HCT116 (cell line): Measurements from ENCODE around the gene TRPM5. TPM values are rescaled to one million over a fixed set of nuclear protein-coding genes. Genes with fewer than 3 reads are reported as not detected.

Source experiments
- ATAC-seq: fragments of 200-7000 bp; cut with Tn5 transposase; 2 replicates; pipeline ENCODE4 v1.9.1; 2020; ENCODE audit warnings: mild to moderate bottlenecking, moderate library complexity
- BruUV-seq: library from RNA; stranded (reverse); fragments of 400-500 nt; replicated peaks from 2 replicates; lab custom pipeline; 2021; lab: Mats Ljungman, UMichigan
- CTCF ChIA-PET: fragments of 300-600 bp; sonication (Branson Sonifier 250); formaldehyde crosslinking; loops from one replicate; lab custom pipeline; 2021; ENCODE audit warnings: antibody characterized with exemption; lab: Charles Lee
- POLR2A ChIA-PET: fragments of 300-600, 350-600 bp; sonication (Branson Sonifier 250); formaldehyde crosslinking; loops from one replicate; lab custom pipeline; 2021; ENCODE audit warnings: antibody characterized with exemption; lab: Charles Lee
- RAD21 ChIA-PET, 2 experiments: fragments of 300-600 bp; sonication (Branson Sonifier 250); formaldehyde crosslinking; loops; one replicate each; lab custom pipeline; 2023; ENCODE audit warnings: low total read pairs in 2 of 2; ENCODE audit not compliant: uncharacterized antibody in 2 of 2, unreplicated experiment in 2 of 2, low non-redundant PET in 1 of 2; lab: Charles Lee
- DNase-seq: peaks from one replicate; pipeline ENCODE4 v3.0.0-alpha.2; 2010; ENCODE audit warnings: low read depth, low spot score
- H2AFZ ChIP-seq: fragments of 200-600 bp; shearing (Covaris generic), sonication (generic); 2 replicates; pipeline ENCODE4 v1.6.1; 2017; ENCODE audit warnings: low read depth, mixed run types, mixed read lengths, antibody characterized with exemption, low read length; ENCODE audit not compliant: poor library complexity, severe bottlenecking
- H3K27ac ChIP-seq: 2 replicates; pipeline ENCODE4 v1.5.1; 2012; ENCODE audit warnings: low read depth, low read length
- H3K27me3 ChIP-seq: fragments of 200-600 bp; sonication (generic); 2 replicates; pipeline ENCODE4 v1.6.1; 2016; ENCODE audit warnings: mixed run types, low read length, mixed read lengths; ENCODE audit not compliant: insufficient read depth
- H3K36me3 ChIP-seq, 2 experiments: fragments of 200-500 bp in 1 of 2; fragments of 200-600 bp in 1 of 2; sonication (Bioruptor generic) in 1 of 2; sonication (generic) in 1 of 2; 2 replicates each; pipeline versions ENCODE4 v1.5.1 to v1.6.1; 2014 to 2016; ENCODE audit warnings: low read length in 2 of 2, inconsistent platforms in 1 of 2, mixed read lengths in 1 of 2, mixed run types in 1 of 2; ENCODE audit not compliant: insufficient read depth in 2 of 2, control insufficient read depth in 1 of 2
- H3K4me1 ChIP-seq, 2 experiments: fragments of 200-600 bp in 1 of 2; sonication (generic) in 1 of 2; 2 replicates each; pipeline versions ENCODE4 v1.5.1 to v1.6.1; 2012 to 2017; ENCODE audit warnings: low read length in 2 of 2, inconsistent platforms in 1 of 2, mild to moderate bottlenecking in 1 of 2, mixed read lengths in 1 of 2, mixed run types in 1 of 2, moderate library complexity in 1 of 2; ENCODE audit not compliant: insufficient read depth in 2 of 2, control insufficient read depth in 1 of 2
- H3K4me2 ChIP-seq: fragments of 200-600 bp; sonication (generic); 2 replicates; pipeline ENCODE4 v1.6.1; 2017; ENCODE audit warnings: mixed run types, low read length, mixed read lengths
- H3K4me3 ChIP-seq, 2 experiments: fragments of 200-600 bp in 1 of 2; sonication (generic) in 1 of 2; replicated peaks in 1 of 2; 2 replicates each; pipeline ENCODE4 v1.5.1; 2011 to 2016; ENCODE audit warnings: low read length in 2 of 2, control low read depth in 1 of 2, low read depth in 1 of 2, mild to moderate bottlenecking in 1 of 2, mixed read lengths in 1 of 2, mixed run types in 1 of 2
- H3K79me2 ChIP-seq: fragments of 200-600 bp; sonication (generic); 2 replicates; pipeline ENCODE4 v1.6.1; 2017; ENCODE audit warnings: mild to moderate bottlenecking, mixed run types, low read length, moderate library complexity, mixed read lengths; ENCODE audit not compliant: insufficient read depth
- H3K9ac ChIP-seq: fragments of 200-600 bp; sonication (generic); 2 replicates; pipeline ENCODE4 v1.6.1; 2016; ENCODE audit warnings: low read length, mixed read lengths
- H3K9me2 ChIP-seq: fragments of 200-600 bp; sonication (generic), shearing (Covaris generic); 2 replicates; pipeline ENCODE4 v1.6.1; 2017; ENCODE audit warnings: mixed run types, mild to moderate bottlenecking, moderate library complexity; ENCODE audit not compliant: insufficient read depth
- H3K9me3 ChIP-seq, 2 experiments: fragments of 200-500 bp in 1 of 2; fragments of 200-600 bp in 1 of 2; sonication (Bioruptor generic) in 1 of 2; sonication (generic) in 1 of 2; 2 replicates each; pipeline ENCODE4 v1.6.1; 2014 to 2017; ENCODE audit warnings: low read length in 2 of 2, mixed read lengths in 2 of 2, inconsistent platforms in 1 of 2, low read depth in 1 of 2, mild to moderate bottlenecking in 1 of 2, mixed run types in 1 of 2, moderate library complexity in 1 of 2; ENCODE audit not compliant: control insufficient read depth in 1 of 2, insufficient read depth in 1 of 2
- H4K20me1 ChIP-seq: fragments of 200-600 bp; sonication (generic), shearing (Covaris generic); 2 replicates; pipeline ENCODE4 v1.6.1; 2017; ENCODE audit warnings: mixed run types, mild to moderate bottlenecking, moderate library complexity; ENCODE audit not compliant: insufficient read depth
- CBX3 ChIP-seq: IDR thresholded peaks from 2 replicates; pipeline ENCODE4 v1.6.1; 2012; ENCODE audit warnings: low read depth
- CEBPB ChIP-seq: IDR thresholded peaks from 2 replicates; pipeline ENCODE4 v1.6.1; 2012; ENCODE audit warnings: low read depth
- EGR1 ChIP-seq: IDR thresholded peaks from 2 replicates; pipeline ENCODE4 v1.6.1; 2012; ENCODE audit warnings: low read depth
- EZH2 ChIP-seq: fragments of 200-600 bp; sonication (generic); IDR thresholded peaks from 2 replicates; pipeline ENCODE4 v1.6.1; 2017; ENCODE audit warnings: antibody characterized with exemption, mixed run types
- EZH2phosphoT487 ChIP-seq: fragments of 200-600 bp; IDR thresholded peaks from 2 replicates; pipeline ENCODE4 v1.6.1; 2018; ENCODE audit warnings: antibody characterized with exemption, borderline replicate concordance
- FOSL1 ChIP-seq: IDR thresholded peaks from 2 replicates; pipeline ENCODE4 v1.6.1; 2012; ENCODE audit warnings: low read depth
- POLR2A ChIP-seq: IDR thresholded peaks from 2 replicates; pipeline ENCODE4 v1.7.0; 2011; ENCODE audit warnings: borderline replicate concordance; ENCODE audit not compliant: insufficient read depth, insufficient read length; ENCODE audit errors: extremely low read depth
- POLR2AphosphoS5 ChIP-seq: IDR thresholded peaks from 2 replicates; pipeline ENCODE4 v1.6.1; 2011; ENCODE audit warnings: mild to moderate bottlenecking, low read depth, low read length, moderate library complexity
- RAD21 ChIP-seq: IDR thresholded peaks from 2 replicates; pipeline ENCODE4 v1.6.1; 2012; ENCODE audit warnings: low read depth, mild to moderate bottlenecking
- SIN3A ChIP-seq: IDR thresholded peaks from 2 replicates; pipeline ENCODE4 v1.6.1; 2012; ENCODE audit warnings: low read depth
- TCF7L2 ChIP-seq: IDR thresholded peaks from 2 replicates; pipeline ENCODE4 v1.7.0; 2011; ENCODE audit warnings: borderline replicate concordance, inconsistent platforms; ENCODE audit not compliant: insufficient read depth, insufficient read length; ENCODE audit errors: extremely low read depth
- YY1 ChIP-seq: IDR thresholded peaks from 2 replicates; pipeline ENCODE4 v1.6.1; 2011; ENCODE audit warnings: low read length, low read depth, moderate library complexity, mild to moderate bottlenecking; ENCODE audit not compliant: insufficient replicate concordance; ENCODE audit errors: extremely low read depth
- ZFX ChIP-seq: fragments of 450-650 bp; IDR thresholded peaks from 2 replicates; pipeline ENCODE4 v1.6.1; 2017
- ZNF274 ChIP-seq: fragments of 200-500 bp; sonication (Bioruptor generic); IDR thresholded peaks from 2 replicates; pipeline ENCODE4 v1.6.1; 2014; ENCODE audit warnings: mild to moderate bottlenecking, low read depth, low read length, inconsistent platforms
- intact Hi-C: fragments of 100-400 bp; cut with micrococcal nuclease; formaldehyde crosslinking; loops from 2 replicates; pipeline ENCODE4 v1.10.0; 2022
- total RNA-seq: library from RNA; stranded (reverse); gene quantifications from one replicate; pipeline ENCODE4 v1.2.1, GENCODE V29; 2021; ENCODE audit not compliant: unreplicated experiment
- TF ChIP-seq, protein P1 (sequence below): IDR thresholded peaks from 2 replicates; pipeline ENCODE4 v1.6.1; 2011; ENCODE audit warnings: mild to moderate bottlenecking, low read length, moderate library complexity; ENCODE audit not compliant: insufficient replicate concordance; ENCODE audit errors: extremely low read depth
- TF ChIP-seq, protein P2 (sequence below), 3 experiments: fragments of 200-600 bp in 1 of 3; sonication (generic) in 1 of 3; IDR thresholded peaks in 2 of 3; conservative IDR thresholded peaks in 1 of 3; 2 replicates each; pipeline ENCODE4 v1.5.1; 2012 to 2017; ENCODE audit warnings: low read depth in 2 of 3, low read length in 2 of 3, antibody characterized with exemption in 1 of 3, borderline replicate concordance in 1 of 3, control low read depth in 1 of 3, mild to moderate bottlenecking in 1 of 3, mixed read lengths in 1 of 3, mixed run types in 1 of 3, moderate library complexity in 1 of 3; ENCODE audit not compliant: insufficient read depth in 1 of 3
- TF ChIP-seq, protein P3 (sequence below): IDR thresholded peaks from 2 replicates; pipeline ENCODE4 v1.6.1; 2012
- TF ChIP-seq, protein P4 (sequence below): IDR thresholded peaks from 2 replicates; pipeline ENCODE4 v1.6.1; 2012
- TF ChIP-seq, protein P5 (sequence below): IDR thresholded peaks from 2 replicates; pipeline ENCODE4 v1.6.1; 2012; ENCODE audit warnings: low read depth

Gene TRPM5
- total RNA-seq, 1 experiment from 2014 or later, result 0.07 TPM

DNA sequence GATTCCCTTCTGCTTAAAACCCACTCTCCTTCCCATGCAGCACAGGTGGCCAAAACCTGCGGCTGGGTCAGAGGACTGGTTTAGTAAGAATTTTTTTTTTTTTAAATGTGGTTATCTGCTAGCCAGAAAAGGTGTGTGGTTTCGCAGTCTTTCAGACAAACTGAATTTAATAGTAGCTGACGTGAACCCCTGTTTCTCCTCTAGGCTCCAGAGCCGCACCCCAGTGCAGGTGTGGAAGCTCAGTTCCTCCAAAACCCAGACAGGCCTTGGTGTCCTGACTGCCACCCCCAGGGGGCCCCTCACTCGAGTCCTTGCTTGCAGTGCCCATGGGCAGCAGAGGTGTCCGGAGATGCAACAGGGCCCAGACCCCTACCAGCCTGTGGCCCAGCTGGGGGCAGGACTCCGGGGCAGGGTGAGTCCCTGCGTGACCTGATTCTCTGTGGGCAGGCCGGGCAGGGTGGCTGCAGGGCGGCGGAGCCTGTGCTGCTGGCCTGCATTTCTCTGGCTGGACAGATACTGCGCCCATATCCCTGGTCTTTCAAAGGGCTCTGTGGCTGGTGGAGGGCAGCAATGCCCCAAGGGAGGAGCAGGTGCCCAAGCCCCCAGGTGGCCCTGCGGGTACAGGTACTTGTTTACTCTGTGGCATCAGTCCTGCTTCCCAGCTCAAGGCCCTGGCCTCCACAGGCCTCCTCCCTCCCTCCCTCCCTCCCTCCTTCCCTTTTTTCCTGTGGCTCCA, 15.7 kb upstream of the TRPM5 start:
- Histone ChIP-seq H3K4me3 (no peak overlapping the region), H4K20me1 (no peaks in the 10 kb centered on the region), H3K79me2 (no peaks in the 10 kb centered on the region), H3K9me3 (no peaks in the 10 kb centered on the region), H3K27me3 (no peaks in the 10 kb centered on the region), H3K4me2 (no peak overlapping the region), H3K9me2 (no peaks in the 10 kb centered on the region), H3K27ac (no peak overlapping the region), H3K9ac (no peak overlapping the region), H2AFZ (no peak overlapping the region), H3K4me1 (peaks cover 18 to 27% of the 10 kb centered on the region in 2 experiments), H3K36me3 (no peaks in the 10 kb centered on the region)
- no TSS peak for BruUV-seq
- RAD21 ChIA-PET, result no interaction called here
- CTCF ChIA-PET, result no interaction called here
- POLR2A ChIA-PET, result interaction anchor here (1.0 kb wide), 1 partner anchor 12 kb away, joined by 3 read pairs; no protein-coding TSS in a partner anchor
- intact Hi-C loops, result no loop called here
- no peak for DNase-seq
- ATAC-seq, result no peak
- TF ChIP-seq, protein P1, sequence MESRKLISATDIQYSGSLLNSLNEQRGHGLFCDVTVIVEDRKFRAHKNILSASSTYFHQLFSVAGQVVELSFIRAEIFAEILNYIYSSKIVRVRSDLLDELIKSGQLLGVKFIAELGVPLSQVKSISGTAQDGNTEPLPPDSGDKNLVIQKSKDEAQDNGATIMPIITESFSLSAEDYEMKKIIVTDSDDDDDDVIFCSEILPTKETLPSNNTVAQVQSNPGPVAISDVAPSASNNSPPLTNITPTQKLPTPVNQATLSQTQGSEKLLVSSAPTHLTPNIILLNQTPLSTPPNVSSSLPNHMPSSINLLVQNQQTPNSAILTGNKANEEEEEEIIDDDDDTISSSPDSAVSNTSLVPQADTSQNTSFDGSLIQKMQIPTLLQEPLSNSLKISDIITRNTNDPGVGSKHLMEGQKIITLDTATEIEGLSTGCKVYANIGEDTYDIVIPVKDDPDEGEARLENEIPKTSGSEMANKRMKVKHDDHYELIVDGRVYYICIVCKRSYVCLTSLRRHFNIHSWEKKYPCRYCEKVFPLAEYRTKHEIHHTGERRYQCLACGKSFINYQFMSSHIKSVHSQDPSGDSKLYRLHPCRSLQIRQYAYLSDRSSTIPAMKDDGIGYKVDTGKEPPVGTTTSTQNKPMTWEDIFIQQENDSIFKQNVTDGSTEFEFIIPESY, result no peak
- TF ChIP-seq SIN3A, result no peak
- no peak for TF ChIP-seq POLR2AphosphoS5
- no peak for TF ChIP-seq POLR2A
- no peak for TF ChIP-seq ZNF274
- TF ChIP-seq RAD21, result no peak
- TF ChIP-seq, protein P2, sequence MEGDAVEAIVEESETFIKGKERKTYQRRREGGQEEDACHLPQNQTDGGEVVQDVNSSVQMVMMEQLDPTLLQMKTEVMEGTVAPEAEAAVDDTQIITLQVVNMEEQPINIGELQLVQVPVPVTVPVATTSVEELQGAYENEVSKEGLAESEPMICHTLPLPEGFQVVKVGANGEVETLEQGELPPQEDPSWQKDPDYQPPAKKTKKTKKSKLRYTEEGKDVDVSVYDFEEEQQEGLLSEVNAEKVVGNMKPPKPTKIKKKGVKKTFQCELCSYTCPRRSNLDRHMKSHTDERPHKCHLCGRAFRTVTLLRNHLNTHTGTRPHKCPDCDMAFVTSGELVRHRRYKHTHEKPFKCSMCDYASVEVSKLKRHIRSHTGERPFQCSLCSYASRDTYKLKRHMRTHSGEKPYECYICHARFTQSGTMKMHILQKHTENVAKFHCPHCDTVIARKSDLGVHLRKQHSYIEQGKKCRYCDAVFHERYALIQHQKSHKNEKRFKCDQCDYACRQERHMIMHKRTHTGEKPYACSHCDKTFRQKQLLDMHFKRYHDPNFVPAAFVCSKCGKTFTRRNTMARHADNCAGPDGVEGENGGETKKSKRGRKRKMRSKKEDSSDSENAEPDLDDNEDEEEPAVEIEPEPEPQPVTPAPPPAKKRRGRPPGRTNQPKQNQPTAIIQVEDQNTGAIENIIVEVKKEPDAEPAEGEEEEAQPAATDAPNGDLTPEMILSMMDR (IDR thresholded peaks at IDR 0.05 in 2 of 3, conservative IDR thresholded peaks at IDR 0.05 in 1 of 3; ENCODE audit: borderline replicate concordance in 1 of 3, insufficient read depth in 1 of 3, low read depth in 2 of 3, low read length in 2 of 3), result no peak
- TF ChIP-seq TCF7L2, result no peak
- TF ChIP-seq, protein P3, sequence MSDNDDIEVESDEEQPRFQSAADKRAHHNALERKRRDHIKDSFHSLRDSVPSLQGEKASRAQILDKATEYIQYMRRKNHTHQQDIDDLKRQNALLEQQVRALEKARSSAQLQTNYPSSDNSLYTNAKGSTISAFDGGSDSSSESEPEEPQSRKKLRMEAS, result no peak
- no peak for TF ChIP-seq CEBPB
- no peak for TF ChIP-seq EZH2
- TF ChIP-seq, protein P4, sequence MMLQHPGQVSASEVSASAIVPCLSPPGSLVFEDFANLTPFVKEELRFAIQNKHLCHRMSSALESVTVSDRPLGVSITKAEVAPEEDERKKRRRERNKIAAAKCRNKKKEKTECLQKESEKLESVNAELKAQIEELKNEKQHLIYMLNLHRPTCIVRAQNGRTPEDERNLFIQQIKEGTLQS, result no peak
- no peak for TF ChIP-seq CBX3
- TF ChIP-seq FOSL1, result no peak
- TF ChIP-seq EZH2phosphoT487, result no peak
- no peak for TF ChIP-seq EGR1
- no peak for TF ChIP-seq YY1
- TF ChIP-seq, protein P5, sequence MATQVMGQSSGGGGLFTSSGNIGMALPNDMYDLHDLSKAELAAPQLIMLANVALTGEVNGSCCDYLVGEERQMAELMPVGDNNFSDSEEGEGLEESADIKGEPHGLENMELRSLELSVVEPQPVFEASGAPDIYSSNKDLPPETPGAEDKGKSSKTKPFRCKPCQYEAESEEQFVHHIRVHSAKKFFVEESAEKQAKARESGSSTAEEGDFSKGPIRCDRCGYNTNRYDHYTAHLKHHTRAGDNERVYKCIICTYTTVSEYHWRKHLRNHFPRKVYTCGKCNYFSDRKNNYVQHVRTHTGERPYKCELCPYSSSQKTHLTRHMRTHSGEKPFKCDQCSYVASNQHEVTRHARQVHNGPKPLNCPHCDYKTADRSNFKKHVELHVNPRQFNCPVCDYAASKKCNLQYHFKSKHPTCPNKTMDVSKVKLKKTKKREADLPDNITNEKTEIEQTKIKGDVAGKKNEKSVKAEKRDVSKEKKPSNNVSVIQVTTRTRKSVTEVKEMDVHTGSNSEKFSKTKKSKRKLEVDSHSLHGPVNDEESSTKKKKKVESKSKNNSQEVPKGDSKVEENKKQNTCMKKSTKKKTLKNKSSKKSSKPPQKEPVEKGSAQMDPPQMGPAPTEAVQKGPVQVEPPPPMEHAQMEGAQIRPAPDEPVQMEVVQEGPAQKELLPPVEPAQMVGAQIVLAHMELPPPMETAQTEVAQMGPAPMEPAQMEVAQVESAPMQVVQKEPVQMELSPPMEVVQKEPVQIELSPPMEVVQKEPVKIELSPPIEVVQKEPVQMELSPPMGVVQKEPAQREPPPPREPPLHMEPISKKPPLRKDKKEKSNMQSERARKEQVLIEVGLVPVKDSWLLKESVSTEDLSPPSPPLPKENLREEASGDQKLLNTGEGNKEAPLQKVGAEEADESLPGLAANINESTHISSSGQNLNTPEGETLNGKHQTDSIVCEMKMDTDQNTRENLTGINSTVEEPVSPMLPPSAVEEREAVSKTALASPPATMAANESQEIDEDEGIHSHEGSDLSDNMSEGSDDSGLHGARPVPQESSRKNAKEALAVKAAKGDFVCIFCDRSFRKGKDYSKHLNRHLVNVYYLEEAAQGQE, result no peak
- no peak for TF ChIP-seq ZFX
